SK-N-MC (cell line): ENCODE data around the gene AATF.

Source experiments
- EZH2 ChIP-seq: fragments of 200-600 bp; sonication (generic); IDR thresholded peaks from one replicate; pipeline ENCODE4 v1.6.1; 2017; ENCODE audit warnings: antibody characterized with exemption
- FOXP2 ChIP-seq: optimal IDR thresholded peaks from 2 replicates; pipeline ENCODE3; 2011; ENCODE audit warnings: mild to moderate bottlenecking, moderate library complexity; ENCODE audit not compliant: insufficient read depth; ENCODE audit errors: extremely low read length, control extremely low read depth
- POLR2AphosphoS5 ChIP-seq: IDR thresholded peaks from 2 replicates; pipeline ENCODE4 v1.6.1; 2012; ENCODE audit warnings: mild to moderate bottlenecking, low read depth, low read length, borderline replicate concordance

GRCh38 chr17:37064206-37064605 lies 115.5 kb downstream of the AATF start:
- TF ChIP-seq POLR2AphosphoS5 (no peak), EZH2 (no peak), FOXP2 (no peak)
